GM23248 (cell line): ENCODE data around the gene MT1E.

Source experiments
- EZH2 ChIP-seq: fragments of 200-600 bp; sonication (generic); IDR thresholded peaks from 2 replicates; pipeline ENCODE4 v1.6.1; 2018; ENCODE audit warnings: antibody characterized with exemption, mild to moderate bottlenecking; ENCODE audit not compliant: insufficient read depth, poor library complexity, severe bottlenecking
- EZH2phosphoT487 ChIP-seq: fragments of 200-600 bp; sonication (generic); IDR thresholded peaks from 2 replicates; pipeline ENCODE4 v1.6.1; 2018; ENCODE audit warnings: antibody characterized with exemption, moderate library complexity, mild to moderate bottlenecking, low read depth; ENCODE audit not compliant: insufficient read depth

- TF ChIP-seq EZH2, result no peak
- no peak for TF ChIP-seq EZH2phosphoT487
Measured at GRCh38 chr16:56635441-56635967, 9.9 kb downstream of the MT1E start.
